Measurements from ENCODE around the gene ZNF556. TPM values are rescaled to one million over a fixed set of nuclear protein-coding genes. Genes with fewer than 3 reads are reported as not detected.

ZNF556 gene
- total RNA-seq, 2 donors from 2014 or later, result 0.28 TPM; not detected in 1

DNA sequence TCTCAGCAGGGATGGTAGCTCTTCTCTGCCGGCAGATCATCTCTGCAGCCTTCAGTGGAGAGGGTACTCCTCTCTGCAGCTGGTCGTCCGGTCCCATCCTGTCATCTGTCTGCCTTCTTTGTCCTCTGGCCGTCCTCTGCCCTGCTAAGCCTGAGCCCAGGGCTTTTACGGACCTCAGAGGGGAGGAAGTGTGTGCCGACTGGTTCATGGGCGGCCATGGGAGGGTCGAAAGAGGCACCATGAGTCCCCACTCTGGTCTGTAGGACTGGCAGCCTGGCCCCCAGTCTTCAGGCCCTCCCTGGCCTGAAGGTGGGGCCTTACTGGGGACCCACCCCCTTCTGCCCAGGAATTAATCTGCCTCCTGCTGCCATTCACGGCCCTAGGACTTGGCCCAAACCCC lies 43.5 kb upstream of the ZNF556 start:
- no peaks in the 10 kb centered on the region for H3K4me1 ChIP-seq (replicated peaks)
- no peaks in the 10 kb centered on the region for H3K27me3 ChIP-seq (replicated peaks; ENCODE audit: insufficient read depth)
- H3K36me3 ChIP-seq, result no peaks in the 10 kb centered on the region
- DNase-seq (ENCODE audit: low spot score), result no peak
- 82% methylated on average over 9 of the region's 9 CpGs for WGBS
- H3K9me3 ChIP-seq, result no peaks in the 10 kb centered on the region
- H3K27ac ChIP-seq, result no peak overlapping the region
- H3K4me3 ChIP-seq, result no peak overlapping the region
- intact Hi-C loops (cut with DNase I), result no loop called here
- TF ChIP-seq POLR2AphosphoS5 (IDR thresholded peaks at IDR 0.05), result no peak
- TF ChIP-seq, protein P1, sequence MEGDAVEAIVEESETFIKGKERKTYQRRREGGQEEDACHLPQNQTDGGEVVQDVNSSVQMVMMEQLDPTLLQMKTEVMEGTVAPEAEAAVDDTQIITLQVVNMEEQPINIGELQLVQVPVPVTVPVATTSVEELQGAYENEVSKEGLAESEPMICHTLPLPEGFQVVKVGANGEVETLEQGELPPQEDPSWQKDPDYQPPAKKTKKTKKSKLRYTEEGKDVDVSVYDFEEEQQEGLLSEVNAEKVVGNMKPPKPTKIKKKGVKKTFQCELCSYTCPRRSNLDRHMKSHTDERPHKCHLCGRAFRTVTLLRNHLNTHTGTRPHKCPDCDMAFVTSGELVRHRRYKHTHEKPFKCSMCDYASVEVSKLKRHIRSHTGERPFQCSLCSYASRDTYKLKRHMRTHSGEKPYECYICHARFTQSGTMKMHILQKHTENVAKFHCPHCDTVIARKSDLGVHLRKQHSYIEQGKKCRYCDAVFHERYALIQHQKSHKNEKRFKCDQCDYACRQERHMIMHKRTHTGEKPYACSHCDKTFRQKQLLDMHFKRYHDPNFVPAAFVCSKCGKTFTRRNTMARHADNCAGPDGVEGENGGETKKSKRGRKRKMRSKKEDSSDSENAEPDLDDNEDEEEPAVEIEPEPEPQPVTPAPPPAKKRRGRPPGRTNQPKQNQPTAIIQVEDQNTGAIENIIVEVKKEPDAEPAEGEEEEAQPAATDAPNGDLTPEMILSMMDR (IDR thresholded peaks at IDR 0.05), result no peak

DNA sequence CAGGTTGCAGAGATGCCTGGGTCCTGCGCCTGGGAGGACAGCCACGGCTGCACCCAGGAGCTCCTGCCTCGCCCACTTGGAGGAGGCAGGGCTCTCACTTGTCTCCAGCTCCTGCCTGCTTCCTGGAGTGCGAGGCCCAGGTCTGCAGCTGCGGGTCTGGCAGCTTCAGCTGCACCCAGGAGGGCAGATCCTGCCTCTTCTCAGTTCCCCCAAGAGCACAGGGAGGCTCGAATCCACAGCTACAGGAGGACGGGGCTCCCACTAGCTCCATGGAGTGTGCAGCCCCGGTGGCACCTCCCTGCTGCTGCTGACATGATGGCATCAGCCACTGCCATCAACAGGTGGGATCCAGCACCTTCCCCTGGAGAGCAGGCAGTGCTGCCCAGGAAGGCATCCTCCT lies 43.0 kb upstream of the ZNF556 start:
- DNase-seq (ENCODE audit: low spot score), result no peak
- H3K9me3 ChIP-seq, result no peaks in the 10 kb centered on the region
- H3K4me3 ChIP-seq, result no peak overlapping the region
- TF ChIP-seq POLR2A (IDR thresholded peaks at IDR 0.05) (no peak), POLR2AphosphoS5 (IDR thresholded peaks at IDR 0.05) (no peak)
- TF ChIP-seq, protein P1 (IDR thresholded peaks at IDR 0.05), result no peak
- no peak overlapping the region for H3K27ac ChIP-seq
- H3K4me1 ChIP-seq (replicated peaks), result no peaks in the 10 kb centered on the region
- intact Hi-C loops (cut with DNase I), result no loop called here
- WGBS, result 78% methylated on average over 8 of the region's 8 CpGs
- H3K27me3 ChIP-seq (replicated peaks; ENCODE audit: insufficient read depth), result no peaks in the 10 kb centered on the region
- H3K36me3 ChIP-seq, result no peaks in the 10 kb centered on the region

DNA sequence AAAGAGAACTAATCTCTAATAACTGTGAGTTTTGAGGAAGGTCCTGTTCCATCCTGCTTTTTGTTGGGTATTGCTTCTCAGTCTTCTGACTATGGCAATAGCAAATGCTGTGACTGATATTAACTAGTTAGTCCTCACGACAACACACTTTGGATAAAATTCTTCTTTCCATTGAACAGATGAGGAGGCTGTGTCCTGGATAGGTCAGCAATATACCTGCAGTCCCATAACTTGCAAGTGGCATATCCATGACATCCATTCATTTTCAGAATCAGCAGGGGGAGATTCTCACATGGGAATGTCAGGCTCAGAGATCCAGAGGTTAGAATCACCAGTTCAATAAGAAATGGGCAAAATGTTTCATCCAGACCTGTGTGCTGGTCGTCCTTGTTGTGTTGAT lies 40.1 kb upstream of the ZNF556 start:
- Histone ChIP-seq H3K4me3 (no peak overlapping the region), H3K9me3 (no peaks in the 10 kb centered on the region), H3K36me3 (no peaks in the 10 kb centered on the region), H3K27me3 (replicated peaks; ENCODE audit: insufficient read depth) (no peaks in the 10 kb centered on the region), H3K4me1 (replicated peaks) (no peaks in the 10 kb centered on the region), H3K27ac (no peak overlapping the region)
- WGBS, result 96% methylated on average over 2 of the region's 2 CpGs
- intact Hi-C loops (cut with DNase I), result no loop called here
- DNase-seq (ENCODE audit: low spot score), result no peak
- TF ChIP-seq, protein P1 (IDR thresholded peaks at IDR 0.05), result no peak
- TF ChIP-seq POLR2A (IDR thresholded peaks at IDR 0.05) (no peak), POLR2AphosphoS5 (IDR thresholded peaks at IDR 0.05) (no peak)

DNA sequence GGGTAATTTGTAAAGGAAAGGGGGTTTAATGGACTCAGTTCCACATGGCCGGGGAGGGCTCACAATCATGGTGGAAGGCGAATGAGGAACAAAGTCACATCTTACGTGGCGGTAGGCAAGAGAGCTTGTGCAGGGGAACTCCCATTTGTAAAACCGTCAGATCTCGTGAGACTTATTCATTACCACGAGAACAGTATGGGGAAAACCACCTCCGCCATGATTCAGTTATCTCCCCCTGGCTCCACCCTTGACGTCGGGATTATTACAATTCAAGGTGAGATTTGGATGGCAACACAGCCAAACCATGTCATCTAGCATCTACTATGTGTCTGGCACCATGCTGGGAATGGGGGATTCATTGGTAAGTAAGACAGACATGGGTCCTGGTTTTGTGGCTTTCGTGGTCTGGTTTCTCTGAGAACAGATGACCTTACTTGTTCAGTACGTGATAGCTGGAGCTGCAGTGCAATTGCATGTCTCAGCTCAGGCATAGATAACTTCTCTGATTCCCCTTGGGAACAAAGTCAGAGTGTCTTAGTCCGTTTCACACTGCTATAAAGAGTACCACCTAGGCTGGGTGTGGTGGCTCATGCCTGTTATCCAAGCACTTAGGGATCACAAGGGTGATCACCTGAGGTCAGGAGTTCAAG lies 39.2 kb upstream of the ZNF556 start:
- no peaks in the 10 kb centered on the region for H3K4me1 ChIP-seq (replicated peaks)
- no peak overlapping the region for H3K27ac ChIP-seq
- intact Hi-C loops (cut with DNase I), result no loop called here
- no peak overlapping the region for H3K4me3 ChIP-seq
- 95% methylated on average over 13 of the region's 13 CpGs for WGBS
- no peaks in the 10 kb centered on the region for H3K9me3 ChIP-seq
- no peak for DNase-seq (ENCODE audit: low spot score)
- no peaks in the 10 kb centered on the region for H3K27me3 ChIP-seq (replicated peaks; ENCODE audit: insufficient read depth)
- TF ChIP-seq POLR2AphosphoS5 (IDR thresholded peaks at IDR 0.05), result no peak
- no peak for TF ChIP-seq POLR2A (IDR thresholded peaks at IDR 0.05)
- TF ChIP-seq, protein P1 (IDR thresholded peaks at IDR 0.05), result no peak
- H3K36me3 ChIP-seq, result peaks cover 2 to 5% of the 10 kb centered on the region in 2 donors

DNA sequence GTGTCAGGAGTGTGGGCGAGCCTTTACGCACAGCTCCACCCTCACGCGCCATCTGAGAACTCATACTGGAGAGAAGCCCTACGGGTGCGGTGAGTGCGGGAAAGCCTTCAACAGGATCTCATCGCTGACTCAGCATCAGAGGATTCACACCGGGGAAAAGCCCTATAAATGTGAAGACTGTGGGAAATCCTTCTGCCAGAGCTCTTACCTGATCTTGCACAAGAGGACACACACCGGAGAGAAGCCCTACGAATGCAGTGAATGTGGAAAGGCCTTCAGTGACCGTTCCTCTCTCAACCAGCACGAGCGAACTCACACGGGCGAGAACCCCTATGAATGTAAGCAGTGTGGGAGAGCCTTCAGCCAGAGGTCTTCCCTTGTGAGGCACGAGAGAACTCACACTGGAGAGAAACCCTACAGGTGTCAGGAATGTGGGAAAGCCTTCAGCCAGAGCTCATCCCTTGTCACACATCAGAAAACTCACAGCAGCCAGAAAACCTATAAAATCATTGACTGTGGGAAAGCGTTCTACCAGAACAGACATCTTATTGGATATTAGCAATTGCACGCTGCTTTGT lies 32.8 kb upstream of the ZNF556 start:
- no peaks in the 10 kb centered on the region for H3K4me1 ChIP-seq (replicated peaks)
- H3K27me3 ChIP-seq (replicated peaks; ENCODE audit: insufficient read depth), result no peaks in the 10 kb centered on the region
- DNase-seq (ENCODE audit: low spot score), result no peak
- peaks cover 11 to 19% of the 10 kb centered on the region in 2 donors for H3K36me3 ChIP-seq
- H3K9me3 ChIP-seq, result no peaks in the 10 kb centered on the region
- 92% methylated on average over 19 of the region's 19 CpGs for WGBS
- no peak overlapping the region for H3K4me3 ChIP-seq
- H3K27ac ChIP-seq, result no peak overlapping the region
- intact Hi-C loops (cut with DNase I), result no loop called here
- TF ChIP-seq POLR2A (IDR thresholded peaks at IDR 0.05) (no peak), POLR2AphosphoS5 (IDR thresholded peaks at IDR 0.05) (no peak)
- TF ChIP-seq, protein P1 (IDR thresholded peaks at IDR 0.05), result no peak
